ENCODE results near the gene BEND4. TPM values are rescaled to one million over a fixed set of nuclear protein-coding genes. Genes with fewer than 3 reads are reported as not detected.

Gene BEND4
- total RNA-seq, 2 donors from 2014 or later = not detected

DNA sequence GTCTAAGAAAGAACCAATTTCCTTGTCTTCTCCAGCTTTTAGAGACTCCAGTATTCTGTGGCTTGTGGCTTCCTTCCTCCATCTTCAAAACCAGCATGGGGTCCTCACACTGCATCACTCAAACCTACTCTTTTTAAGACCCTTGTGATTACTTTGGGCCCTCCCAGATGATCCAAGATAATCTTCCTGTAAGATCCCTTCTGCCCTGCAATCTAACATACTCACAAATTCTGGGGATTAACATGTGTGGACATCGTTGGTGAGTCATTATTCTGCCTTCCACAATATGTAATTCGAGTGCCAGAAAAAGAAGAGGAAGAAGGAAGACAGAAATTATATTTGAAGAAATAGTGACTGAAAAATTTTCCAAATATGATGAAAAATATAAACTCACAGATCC, 47.9 kb downstream of the BEND4 start:
- intact Hi-C loops (cut with DNase I) = no loop called here
- H3K4me3 ChIP-seq = no peak overlapping the region
- H3K4me1 ChIP-seq = no peaks in the 10 kb centered on the region
- WGBS, 2 donors = 31 to 44% methylated on average over 2 of the region's 2 CpGs
- H3K36me3 ChIP-seq (replicated peaks in 1 of 2; ENCODE audit: insufficient read depth in 1 of 2, low read depth in 2 of 2) = no peaks in the 10 kb centered on the region
- no peaks in the 10 kb centered on the region for H3K27me3 ChIP-seq
- H3K27ac ChIP-seq = no peak overlapping the region
- no peaks in the 10 kb centered on the region for H3K9me3 ChIP-seq
- ATAC-seq (no peak), DNase-seq (no peak)
- no peak for TF ChIP-seq POLR2A (IDR thresholded peaks at IDR 0.05)
- TF ChIP-seq, protein P1, sequence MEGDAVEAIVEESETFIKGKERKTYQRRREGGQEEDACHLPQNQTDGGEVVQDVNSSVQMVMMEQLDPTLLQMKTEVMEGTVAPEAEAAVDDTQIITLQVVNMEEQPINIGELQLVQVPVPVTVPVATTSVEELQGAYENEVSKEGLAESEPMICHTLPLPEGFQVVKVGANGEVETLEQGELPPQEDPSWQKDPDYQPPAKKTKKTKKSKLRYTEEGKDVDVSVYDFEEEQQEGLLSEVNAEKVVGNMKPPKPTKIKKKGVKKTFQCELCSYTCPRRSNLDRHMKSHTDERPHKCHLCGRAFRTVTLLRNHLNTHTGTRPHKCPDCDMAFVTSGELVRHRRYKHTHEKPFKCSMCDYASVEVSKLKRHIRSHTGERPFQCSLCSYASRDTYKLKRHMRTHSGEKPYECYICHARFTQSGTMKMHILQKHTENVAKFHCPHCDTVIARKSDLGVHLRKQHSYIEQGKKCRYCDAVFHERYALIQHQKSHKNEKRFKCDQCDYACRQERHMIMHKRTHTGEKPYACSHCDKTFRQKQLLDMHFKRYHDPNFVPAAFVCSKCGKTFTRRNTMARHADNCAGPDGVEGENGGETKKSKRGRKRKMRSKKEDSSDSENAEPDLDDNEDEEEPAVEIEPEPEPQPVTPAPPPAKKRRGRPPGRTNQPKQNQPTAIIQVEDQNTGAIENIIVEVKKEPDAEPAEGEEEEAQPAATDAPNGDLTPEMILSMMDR (IDR thresholded peaks at IDR 0.05) = no peak

DNA sequence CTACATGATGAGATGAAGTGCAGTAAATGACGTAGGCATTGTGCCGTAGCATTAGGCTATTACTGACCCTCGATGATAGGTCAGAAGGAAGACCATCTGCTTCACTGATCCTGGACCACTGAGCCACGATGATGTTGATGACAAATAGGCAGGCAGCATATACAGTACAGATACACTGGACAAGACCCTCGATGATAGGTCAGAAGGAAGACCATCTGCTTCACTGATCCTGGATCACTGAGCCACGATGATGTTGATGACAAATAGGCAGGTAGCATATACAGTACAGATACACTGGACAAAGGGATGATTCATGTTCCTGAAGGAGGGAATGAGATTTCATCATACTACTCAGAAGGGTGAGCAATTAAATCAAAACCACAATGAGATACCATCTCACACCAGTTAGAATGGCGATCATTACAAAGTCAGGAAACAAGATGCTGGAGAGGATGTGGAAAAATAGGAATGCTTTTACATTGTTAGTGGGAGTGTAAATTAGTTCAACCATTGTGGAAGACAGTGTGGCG, 50.9 kb downstream of the BEND4 start:
- WGBS, 2 donors = 83 to 85% methylated on average over 8 of the region's 8 CpGs
- ATAC-seq = no peak
- no peaks in the 10 kb centered on the region for H3K9me3 ChIP-seq

DNA sequence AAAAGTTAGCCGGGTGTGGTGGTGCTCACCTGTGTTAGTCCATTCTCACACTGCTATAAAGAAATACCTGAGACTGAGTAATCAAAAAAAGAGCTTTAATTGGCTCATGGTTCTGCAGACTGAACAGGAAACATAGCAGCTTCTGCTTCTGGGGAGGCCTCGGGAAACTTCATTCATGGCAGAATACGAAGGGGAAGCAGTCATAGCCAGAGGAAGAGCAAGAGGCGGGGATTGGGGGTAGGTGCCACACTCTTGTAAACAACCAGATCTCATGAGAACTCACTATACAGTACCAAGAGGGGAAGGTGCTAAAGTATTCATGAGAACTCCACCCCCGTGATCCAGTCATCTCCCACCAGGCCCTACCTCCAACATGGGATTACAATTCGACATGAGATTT, 64.1 kb downstream of the BEND4 start:
- TF ChIP-seq POLR2A (IDR thresholded peaks at IDR 0.05) = no peak
- TF ChIP-seq, protein P1 (IDR thresholded peaks at IDR 0.05) = no peak
- H3K9me3 ChIP-seq = no peaks in the 10 kb centered on the region
- no peaks in the 10 kb centered on the region for H3K36me3 ChIP-seq (replicated peaks in 1 of 2; ENCODE audit: insufficient read depth in 1 of 2, low read depth in 2 of 2)
- DNase-seq (no peak), ATAC-seq (no peak)
- no peak overlapping the region for H3K27ac ChIP-seq
- H3K4me3 ChIP-seq = no peak overlapping the region
- 83 to 98% methylated on average over 6 of the region's 6 CpGs for WGBS, 2 donors
- H3K27me3 ChIP-seq = no peaks in the 10 kb centered on the region
- intact Hi-C loops (cut with DNase I) = no loop called here
- H3K4me1 ChIP-seq = no peaks in the 10 kb centered on the region

More for the DNA sequence above, 50.9 kb downstream of the BEND4 start:
- no peaks in the 10 kb centered on the region for H3K27me3 ChIP-seq
- no peak overlapping the region for H3K4me3 ChIP-seq
- H3K27ac ChIP-seq = no peak overlapping the region
- intact Hi-C loops (cut with DNase I) = no loop called here
- H3K4me1 ChIP-seq = no peaks in the 10 kb centered on the region
- TF ChIP-seq, protein P1 (IDR thresholded peaks at IDR 0.05) = no peak
- no peak for TF ChIP-seq POLR2A (IDR thresholded peaks at IDR 0.05)
- DNase-seq = no peak
- H3K36me3 ChIP-seq (replicated peaks in 1 of 2; ENCODE audit: insufficient read depth in 1 of 2, low read depth in 2 of 2) = no peaks in the 10 kb centered on the region

DNA sequence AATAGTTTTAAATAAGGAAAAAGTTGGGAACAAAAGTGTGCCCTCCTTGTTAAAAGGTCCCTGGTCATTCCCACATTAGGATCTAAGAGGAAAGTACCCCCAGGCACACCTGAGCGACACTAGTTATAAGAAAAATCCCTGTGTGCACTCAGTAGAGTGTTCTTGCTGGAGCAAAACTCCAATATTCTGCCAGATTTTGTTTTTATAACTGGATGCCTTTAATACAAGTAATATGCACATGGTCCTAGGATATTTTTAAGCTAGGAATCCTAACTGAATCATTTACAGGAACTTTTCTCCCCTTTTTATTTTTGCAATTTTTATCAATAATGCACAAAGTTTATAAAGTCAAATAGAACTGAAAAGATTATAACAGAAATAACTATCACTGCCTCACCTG, 68.6 kb downstream of the BEND4 start:
- DNase-seq (no peak), ATAC-seq (no peak)
- TF ChIP-seq, protein P1 (IDR thresholded peaks at IDR 0.05) = no peak
- no peaks in the 10 kb centered on the region for H3K9me3 ChIP-seq
- no peaks in the 10 kb centered on the region for H3K4me1 ChIP-seq
- intact Hi-C loops (cut with DNase I) = no loop called here
- no peaks in the 10 kb centered on the region for H3K36me3 ChIP-seq (replicated peaks in 1 of 2; ENCODE audit: insufficient read depth in 1 of 2, low read depth in 2 of 2)
- no peaks in the 10 kb centered on the region for H3K27me3 ChIP-seq
- 92 to 94% methylated on average over 1 of the region's 1 CpG for WGBS, 2 donors
- H3K27ac ChIP-seq = no peak overlapping the region
- no peak overlapping the region for H3K4me3 ChIP-seq

DNA sequence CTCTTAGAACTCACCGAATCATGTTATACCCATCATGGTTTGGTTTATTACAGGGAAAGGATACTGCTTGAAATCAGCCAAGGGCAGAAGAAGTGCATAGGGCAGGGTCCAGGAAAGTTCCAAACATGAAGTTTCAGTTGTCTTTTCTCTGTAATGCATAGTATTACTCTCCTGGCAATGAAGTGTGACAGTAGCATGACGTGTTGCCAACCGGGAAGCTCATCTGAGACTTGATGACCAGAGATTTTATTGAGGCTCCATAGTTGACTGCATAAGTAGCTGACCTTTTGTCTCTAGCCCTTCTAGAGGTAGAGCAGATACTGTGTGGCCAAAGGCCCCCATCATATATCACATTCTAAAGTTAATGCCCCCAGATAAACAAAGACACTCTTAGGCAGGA, 72.1 kb downstream of the BEND4 start:
- 98% methylated on average over 3 of the region's 3 CpGs for WGBS, 2 donors
- no peak for TF ChIP-seq POLR2A (IDR thresholded peaks at IDR 0.05)
- TF ChIP-seq, protein P1 (IDR thresholded peaks at IDR 0.05) = no peak
- Histone ChIP-seq H3K27ac (no peak overlapping the region), H3K4me1 (no peaks in the 10 kb centered on the region), H3K27me3 (no peaks in the 10 kb centered on the region), H3K9me3 (no peaks in the 10 kb centered on the region), H3K36me3 (replicated peaks in 1 of 2; ENCODE audit: insufficient read depth in 1 of 2, low read depth in 2 of 2) (peaks cover 4 to 6% of the 10 kb centered on the region in 2 donors), H3K4me3 (no peak overlapping the region)
- intact Hi-C loops (cut with DNase I) = no loop called here
- ATAC-seq (no peak), DNase-seq (no peak)

Measured in body of pancreas (tissue), 4 donors.